ENCODE measurements around the gene RNF8.

Gene RNF8

DNA sequence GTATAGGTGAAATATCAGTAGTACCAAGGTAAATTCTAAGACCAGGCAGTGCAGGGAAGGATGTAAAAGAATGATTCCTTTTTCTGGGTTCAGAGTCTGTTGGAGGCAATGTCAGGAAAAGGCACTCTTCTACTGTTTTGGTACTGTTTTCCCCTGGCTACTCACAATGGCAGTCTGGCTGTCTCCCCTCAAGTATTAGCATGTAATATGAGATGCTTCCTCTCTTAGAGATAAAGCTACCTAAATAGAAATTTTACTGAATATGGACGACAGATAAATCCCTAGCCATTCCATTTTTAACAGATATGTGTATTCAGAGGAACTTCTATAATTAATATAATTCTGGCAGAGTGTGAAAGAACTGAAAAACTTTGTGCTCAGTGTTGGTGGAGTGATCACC lies 3.5 kb downstream of the RNF8 start:
- no peak for DNase-seq

- DNase-seq, result no peak
Measured at GRCh38 chr6:37357860-37358259, 4.1 kb downstream of the RNF8 start.

DNA sequence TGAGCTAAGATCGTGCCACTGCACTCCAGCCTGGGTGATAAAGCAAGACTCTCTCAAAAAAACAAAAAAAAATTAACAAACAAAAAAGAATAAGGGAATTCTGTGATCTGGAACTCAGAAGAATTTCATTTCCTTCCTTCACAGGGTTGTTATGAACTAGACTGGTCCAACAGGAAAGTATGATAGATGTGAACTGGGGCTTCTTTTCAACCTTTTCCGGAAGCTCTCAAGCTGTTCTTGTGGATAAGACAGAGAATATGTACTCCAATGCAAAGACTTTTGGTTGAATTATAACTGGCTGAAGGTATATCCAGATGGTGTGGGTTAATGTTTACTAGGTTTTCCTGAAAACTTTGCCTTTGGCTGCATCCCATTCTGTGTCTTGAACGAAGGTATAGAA lies 5.3 kb downstream of the RNF8 start:
- no peak for DNase-seq

DNA sequence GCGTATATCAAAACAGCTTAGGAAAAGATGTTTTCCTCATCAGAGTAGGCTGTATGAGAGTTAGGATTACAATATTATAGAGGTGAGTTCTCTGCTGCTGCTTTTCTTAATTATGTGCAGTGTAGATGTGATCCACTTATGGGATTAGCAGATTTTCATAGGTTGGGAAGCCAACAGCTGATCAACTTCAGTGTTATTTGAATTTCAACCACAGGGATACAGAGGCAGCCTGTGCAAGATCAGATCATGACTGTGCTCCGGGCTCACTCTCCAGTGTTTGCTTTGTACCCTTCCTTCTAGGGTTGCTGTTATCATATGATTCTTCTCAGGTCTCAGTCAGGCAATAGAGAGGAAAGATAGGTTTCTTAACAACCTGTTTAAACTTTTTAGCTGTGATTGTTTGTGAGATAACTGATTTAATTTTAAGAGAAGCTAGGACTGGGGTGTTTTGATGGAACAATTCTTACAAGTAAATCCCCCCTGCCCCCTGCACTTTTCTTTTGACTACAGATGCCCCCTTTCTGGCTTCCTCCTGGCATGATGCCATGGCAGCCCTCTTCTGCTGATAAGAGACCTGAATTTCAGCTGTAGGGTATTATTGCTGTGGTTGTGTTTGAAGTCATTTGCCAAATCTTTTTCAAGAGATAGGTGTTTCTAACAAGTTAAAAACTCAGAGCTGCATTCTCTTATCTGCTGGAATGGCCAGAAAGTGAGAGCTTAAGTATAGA lies 8.5 kb downstream of the RNF8 start:
- DNase-seq, result no peak

- DNase-seq, result peak in 1 of 58 donors; percentile 19
Measured at GRCh38 chr6:37365791-37366190, 12.0 kb downstream of the RNF8 start.

- DNase-seq, result no peak
Measured at GRCh38 chr6:37366910-37367309, 13.1 kb downstream of the RNF8 start.

GRCh38 chr6:37368961-37369320 lies 15.2 kb downstream of the RNF8 start:
- DNase-seq, result no peak

DNA sequence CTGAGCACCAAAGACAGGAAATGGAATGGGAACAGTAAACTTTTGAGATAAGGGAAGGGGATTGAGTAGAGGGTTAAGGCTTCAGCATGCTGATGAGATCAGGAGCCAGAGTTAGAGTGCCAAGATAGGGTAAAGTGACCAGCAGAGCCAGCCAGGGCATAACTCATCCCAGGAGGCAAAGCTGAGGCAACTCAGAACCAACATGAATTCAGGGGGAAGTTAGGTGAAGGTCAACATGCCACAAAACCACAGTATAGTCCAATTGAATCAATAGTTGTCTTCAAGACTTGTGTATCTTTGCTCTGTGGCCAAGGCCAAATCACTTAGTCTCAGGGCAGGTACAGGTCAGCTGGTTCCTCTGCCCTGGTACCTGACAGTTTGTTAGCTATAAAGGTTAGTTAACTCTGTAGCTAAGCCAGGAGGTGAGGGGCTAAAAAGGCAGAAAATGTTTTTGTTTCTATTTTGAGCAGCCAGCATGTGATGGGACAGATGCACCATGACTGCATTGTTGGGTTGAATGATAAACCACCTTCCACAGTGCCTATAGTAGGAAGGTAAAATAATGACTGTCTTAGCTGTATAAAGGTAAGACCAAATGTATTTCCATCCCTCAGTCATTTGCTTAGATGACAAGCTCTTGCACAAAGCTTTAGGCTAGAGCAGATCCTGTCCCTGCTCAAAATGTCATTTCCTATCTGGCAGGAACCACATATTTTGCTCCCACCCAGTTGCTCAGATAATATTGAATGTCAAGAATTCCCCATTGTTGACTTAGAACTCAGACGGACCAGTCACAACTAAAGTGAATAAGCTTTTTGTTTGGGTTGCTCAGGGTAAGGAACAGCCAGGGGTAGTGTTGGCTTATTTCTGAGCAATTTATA lies 15.8 kb downstream of the RNF8 start:
- peak in 2 of 58 donors; percentile 3 to 22 for DNase-seq

DNA sequence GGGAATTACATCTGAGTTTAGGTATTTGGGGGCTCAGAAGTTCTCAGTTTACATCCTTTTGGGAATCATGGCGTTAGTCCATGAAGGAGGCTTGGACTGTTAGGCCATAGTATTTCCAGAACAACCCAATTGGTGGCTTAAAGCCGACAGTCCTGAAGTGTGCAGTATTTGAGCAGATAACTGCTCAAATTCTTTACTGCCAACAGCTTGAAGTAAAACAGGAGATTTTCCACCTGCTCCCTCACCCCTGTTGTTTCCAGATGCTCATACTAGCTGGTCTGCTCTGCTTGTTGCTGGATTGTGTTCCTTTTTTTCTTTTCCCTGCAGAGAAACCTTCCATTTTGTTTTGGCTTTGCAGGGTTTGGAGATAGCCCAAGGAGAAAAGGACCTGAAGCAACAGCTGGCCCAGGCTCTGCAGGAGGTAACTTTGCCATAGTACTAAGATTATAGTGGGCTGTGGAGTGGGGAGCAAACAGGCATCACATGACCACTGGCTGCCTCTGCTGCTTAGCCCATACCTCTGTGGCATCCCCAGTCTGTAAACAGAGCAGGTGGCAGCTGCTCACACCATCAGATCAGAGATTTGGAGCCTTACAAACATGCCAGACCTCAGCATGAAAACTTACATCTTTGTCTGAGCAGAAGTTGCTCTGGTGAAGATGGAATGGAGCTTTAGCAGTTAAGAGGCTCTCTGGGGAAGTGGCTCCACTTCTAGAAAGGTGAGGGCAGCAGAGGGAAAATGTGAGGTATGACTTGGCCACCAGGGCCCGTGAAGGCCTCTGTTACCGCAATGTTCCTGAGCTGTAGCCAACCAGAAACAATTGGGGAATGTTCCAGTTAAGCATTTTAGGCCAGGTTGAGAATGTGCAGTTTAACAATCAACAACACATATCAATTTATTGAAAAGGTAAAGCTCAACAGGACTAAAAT lies 17.6 kb downstream of the RNF8 start:
- DNase-seq, result no peak

DNA sequence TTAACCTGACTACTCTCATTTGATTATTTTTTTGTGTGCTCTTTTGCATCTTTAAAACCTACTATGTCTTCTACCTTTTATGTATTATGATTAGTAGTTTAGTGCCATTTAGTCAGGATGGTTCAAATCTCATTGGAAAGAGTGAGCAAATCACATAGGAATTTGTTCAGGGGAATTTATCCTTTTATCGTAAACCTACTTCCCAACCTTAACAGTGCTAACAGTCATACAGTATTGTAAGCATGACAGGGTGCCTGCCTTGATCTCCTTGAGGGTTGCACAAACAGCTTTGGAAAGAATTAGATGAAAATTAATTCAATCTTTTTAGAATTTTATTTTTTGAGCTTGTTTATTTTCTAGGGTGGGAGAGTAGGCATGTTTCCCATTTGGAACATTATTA lies 18.3 kb downstream of the RNF8 start:
- DNase-seq, result no peak

DNA sequence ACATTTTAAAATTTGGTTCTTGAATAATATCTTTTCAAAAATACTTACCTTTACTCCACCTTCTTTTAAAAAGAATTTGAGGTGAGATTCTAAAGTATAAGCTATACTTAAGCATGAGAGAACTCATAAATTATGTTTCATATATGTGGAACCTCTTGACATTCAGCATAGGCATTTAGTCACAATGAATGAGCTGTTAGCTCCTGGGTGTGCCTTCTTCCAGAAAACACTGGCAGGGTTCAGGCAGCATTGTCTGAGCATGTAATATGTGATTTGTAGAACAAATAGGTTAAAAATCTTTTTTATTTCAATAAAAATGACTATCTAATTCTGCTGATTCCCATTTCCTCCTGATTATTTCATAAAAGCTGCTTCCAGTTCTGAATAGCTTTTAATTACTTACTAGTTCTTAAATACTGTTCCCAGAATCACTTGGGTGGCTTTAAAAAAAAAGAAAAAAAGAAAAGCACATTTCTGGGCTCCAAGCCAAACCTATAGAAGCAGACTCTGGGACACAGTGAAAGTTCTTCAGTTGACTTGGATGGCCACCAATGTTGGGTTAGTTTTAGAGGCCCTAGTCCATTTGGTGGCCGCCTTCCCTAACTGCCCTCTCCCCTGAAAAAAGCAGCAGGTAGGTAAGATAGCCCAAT lies 20.2 kb downstream of the RNF8 start:
- DNase-seq, result peak in 1 of 58 donors; percentile 4

GRCh38 chr6:37375376-37375775 lies 21.6 kb downstream of the RNF8 start:
- DNase-seq, result no peak

DNA sequence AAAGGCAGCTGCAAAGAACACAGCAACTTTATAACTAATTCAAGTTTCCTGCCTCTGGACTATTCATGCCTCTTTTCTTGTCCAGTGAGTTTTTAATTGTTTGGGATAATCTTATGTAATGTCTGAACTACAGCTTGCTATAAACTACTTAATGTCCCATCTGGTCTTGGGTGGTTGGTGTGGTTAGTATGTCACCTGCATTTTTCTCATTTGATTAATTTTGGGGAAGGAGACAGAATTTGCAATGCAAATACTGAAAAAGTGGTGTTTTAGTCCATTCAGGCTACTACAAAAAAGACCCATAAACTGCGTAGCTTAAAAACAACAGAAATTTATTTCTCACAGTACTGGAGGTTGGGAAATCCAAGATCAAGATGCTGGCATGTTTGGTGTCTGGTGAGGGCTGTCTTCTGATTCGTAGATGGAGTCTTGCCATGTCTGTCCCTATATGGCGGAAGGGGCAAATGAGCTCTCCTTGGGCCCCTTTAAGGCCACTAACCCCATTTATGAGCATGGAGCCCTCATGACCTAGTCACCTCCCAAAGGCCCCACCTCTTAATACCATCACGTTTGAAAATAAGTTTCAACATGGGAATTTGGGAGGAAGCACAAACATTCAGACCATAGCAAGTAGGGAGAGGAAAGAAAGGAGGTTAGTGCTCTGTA lies 22.4 kb downstream of the RNF8 start:
- DNase-seq, result no peak

DNA sequence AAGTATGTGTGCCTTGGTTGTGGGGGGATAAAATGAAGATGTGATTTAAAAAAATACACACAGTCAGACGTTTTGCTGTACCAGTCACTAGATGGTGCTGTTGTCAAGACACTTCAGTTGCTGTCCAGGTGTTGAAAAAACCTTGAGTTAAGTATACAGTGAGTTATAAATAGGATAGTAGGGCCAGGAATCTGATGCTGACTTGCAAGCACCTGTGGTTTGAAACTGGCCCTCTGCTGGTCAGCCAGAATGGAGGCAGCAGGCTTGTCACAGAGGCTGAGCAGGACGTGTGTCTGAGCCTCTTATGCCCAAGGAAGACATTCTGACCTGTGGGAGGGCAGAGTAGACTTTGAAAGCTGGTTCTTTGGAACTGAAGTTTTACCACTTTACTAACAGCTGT lies 27.8 kb downstream of the RNF8 start:
- peak in 3 of 58 donors; percentile 1 to 6 (median 2) for DNase-seq

DNA sequence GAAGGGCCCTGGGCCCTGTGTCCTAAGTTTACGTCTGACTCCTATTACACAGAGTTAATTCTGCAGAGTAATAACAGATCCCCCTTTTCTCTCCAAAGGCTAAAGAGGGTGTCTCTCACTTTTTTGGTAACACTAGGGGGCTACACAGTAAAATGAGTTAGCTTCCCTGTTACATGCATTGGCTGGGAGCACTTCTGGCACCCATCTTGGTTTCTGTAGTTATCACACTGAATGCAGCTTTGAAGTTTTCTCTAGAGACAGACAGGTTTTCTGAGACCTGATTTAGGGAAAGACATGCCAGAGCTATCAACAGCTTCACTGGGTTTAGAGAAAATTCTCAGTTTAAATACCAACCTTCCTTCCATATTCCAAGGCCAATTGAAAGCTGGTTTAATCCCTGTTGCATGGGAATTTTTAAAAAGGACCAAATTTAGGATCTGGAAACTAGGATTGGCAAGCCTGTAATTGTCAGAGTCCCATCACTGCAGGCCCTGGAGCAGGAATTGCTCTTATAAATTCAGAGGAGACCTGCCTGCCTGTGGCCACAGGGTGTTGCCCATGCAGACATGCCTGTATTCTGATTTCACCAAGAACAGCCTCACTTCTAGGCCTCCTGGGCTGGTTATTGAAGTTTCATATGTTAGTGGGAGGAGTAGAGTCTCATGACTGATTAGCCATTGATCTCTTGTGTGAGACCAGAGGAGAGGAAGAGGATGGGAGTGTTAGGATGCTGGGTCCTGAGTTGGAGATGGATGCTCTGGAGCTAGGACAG lies 29.4 kb downstream of the RNF8 start:
- DNase-seq, result no peak

DNA sequence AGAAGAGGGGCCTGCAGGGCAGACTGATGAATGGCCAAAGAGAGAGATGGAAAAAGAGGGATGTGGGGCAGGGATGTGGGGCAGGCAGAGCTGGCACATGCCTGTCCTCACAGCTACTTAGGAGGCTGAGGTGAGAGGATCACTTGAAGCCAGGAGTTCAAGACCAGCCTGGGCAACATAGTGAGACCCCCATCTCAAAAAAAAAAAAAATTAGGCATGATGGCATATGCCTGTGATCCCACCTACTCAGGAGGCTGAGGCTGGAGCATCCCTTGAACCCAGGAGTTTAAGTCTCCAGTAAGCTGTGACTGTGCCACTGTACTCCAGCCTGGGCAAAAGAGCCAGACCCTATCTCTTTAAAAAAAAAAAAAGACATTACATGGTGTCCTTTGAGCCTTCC lies 34.8 kb downstream of the RNF8 start:
- no peak for DNase-seq

GRCh38 chr6:37389857-37390256 lies 36.1 kb downstream of the RNF8 start:
- DNase-seq, result no peak

DNA sequence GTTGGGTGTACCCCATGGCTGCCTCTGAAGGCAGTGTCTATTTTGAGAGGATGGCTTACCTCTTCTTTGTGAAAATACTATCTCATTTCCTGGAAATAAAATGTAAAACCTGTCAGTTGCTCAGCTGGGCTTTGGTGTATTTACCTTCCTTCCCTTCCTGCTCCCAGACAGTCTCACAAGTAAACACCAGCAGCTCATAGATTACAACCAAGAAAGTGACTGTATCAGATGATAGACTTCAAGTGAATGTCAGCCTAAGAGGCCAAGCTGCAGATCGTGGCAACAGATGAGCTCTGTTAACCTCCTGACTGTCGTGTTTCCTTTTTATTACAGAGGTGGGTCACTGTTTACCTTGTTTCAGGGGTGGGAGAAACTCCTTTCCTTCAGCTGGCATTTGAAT lies 37.3 kb downstream of the RNF8 start:
- DNase-seq, result no peak

- no peak for DNase-seq
Measured at GRCh38 chr6:37392821-37393220, 39.0 kb downstream of the RNF8 start.
